SJCRH30 (cell line): ENCODE data around the gene MTX1. TPM values are rescaled to one million over a fixed set of nuclear protein-coding genes. Genes with fewer than 3 reads are reported as not detected.
"Not testable (repeated sequence)": the region's sequence is repeated elsewhere in the genome, so short reads cannot be mapped to it uniquely, and the experiment has no call there.

Experiments used
- DNase-seq, 2 experiments: peaks; one replicate each; pipeline ENCODE4 v3.0.0-alpha.2; 2015 to 2020
- H3K27ac ChIP-seq: fragments of 250-450 bp; sonication (Bioruptor Pico); 2 replicates; pipeline ENCODE4 v1.5.1; 2020; ENCODE audit warnings: mild to moderate bottlenecking, moderate library complexity
- H3K27me3 ChIP-seq: fragments of 250-450 bp; sonication (Bioruptor Pico); 2 replicates; pipeline ENCODE4 v1.5.1; 2020; ENCODE audit warnings: mild to moderate bottlenecking, moderate library complexity
- H3K36me3 ChIP-seq: fragments of 250-450 bp; sonication (Bioruptor Pico); 2 replicates; pipeline ENCODE4 v1.5.1; 2020; ENCODE audit warnings: mild to moderate bottlenecking, moderate library complexity
- H3K4me1 ChIP-seq: fragments of 250-450 bp; sonication (Bioruptor Pico); 2 replicates; pipeline ENCODE4 v1.5.1; 2020; ENCODE audit warnings: mild to moderate bottlenecking, moderate library complexity
- H3K4me3 ChIP-seq: fragments of 250-450 bp; sonication (Bioruptor Pico); 2 replicates; pipeline ENCODE4 v1.5.1; 2020; ENCODE audit warnings: mild to moderate bottlenecking, moderate library complexity
- H3K9me3 ChIP-seq: fragments of 250-450 bp; sonication (Bioruptor Pico); replicated peaks from 2 replicates; pipeline ENCODE4 v1.5.1; 2020; ENCODE audit warnings: mild to moderate bottlenecking, moderate library complexity
- total RNA-seq: library from RNA; depleted of rRNA; stranded (reverse); fragments of >200 nt; shearing (Covaris generic); gene quantifications from 2 replicates; pipeline ENCODE4 v1.2.3, GENCODE V29; 2014; rRNA removed

Gene MTX1
- total RNA-seq: 25.2 and 31.7 TPM in 2 replicates

GRCh38 chr1:155208541-155209311 lies at the start of gene MTX1:
Gene MTX1 (plus strand): TSS chr1:155208695. CDS start chr1:155208805, 110 bp downstream.
- peak; percentile 87 to 88 for DNase-seq

DNA sequence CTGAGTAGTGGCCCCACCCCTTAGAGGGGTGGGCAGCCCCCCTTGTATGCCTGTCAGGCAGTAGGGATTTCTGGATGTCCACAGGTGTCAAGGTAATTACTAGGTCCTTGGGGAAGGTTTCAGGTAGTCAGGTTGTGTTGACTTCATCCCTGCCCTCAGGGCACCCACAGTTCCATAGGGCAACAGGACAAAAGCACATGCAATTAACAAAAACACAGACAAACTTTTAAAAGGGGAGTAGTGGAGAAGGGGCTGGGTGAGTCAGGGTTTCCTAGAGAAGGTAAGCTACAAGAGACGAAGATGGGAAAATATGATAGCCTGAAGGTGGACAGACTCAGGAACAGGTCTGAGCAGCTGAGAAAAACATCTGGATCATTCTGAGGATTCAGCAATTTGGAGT lies 49.5 kb upstream of the MTX1 start:
- no peak for DNase-seq
- no peak overlapping the region for H3K4me3 ChIP-seq
- no peaks in the 10 kb centered on the region for H3K36me3 ChIP-seq
- no peaks in the 10 kb centered on the region for H3K9me3 ChIP-seq
- no peaks in the 10 kb centered on the region for H3K27me3 ChIP-seq
- H3K4me1 ChIP-seq: no peaks in the 10 kb centered on the region
- no peak overlapping the region for H3K27ac ChIP-seq

More at GRCh38 chr1:155208541-155209311, at the start of gene MTX1:
- Histone ChIP-seq H3K4me1 (no peaks in the 10 kb centered on the region; the same call in none of the 2 replicates), H3K4me3 (peak within 1 kb of the TSS; percentile 82), H3K9me3 (no peaks in the 10 kb centered on the region), H3K27me3 (no peaks in the 10 kb centered on the region), H3K36me3 (no peaks in the 10 kb centered on the region), H3K27ac (peak within 1 kb of the TSS; percentile 85)

DNA sequence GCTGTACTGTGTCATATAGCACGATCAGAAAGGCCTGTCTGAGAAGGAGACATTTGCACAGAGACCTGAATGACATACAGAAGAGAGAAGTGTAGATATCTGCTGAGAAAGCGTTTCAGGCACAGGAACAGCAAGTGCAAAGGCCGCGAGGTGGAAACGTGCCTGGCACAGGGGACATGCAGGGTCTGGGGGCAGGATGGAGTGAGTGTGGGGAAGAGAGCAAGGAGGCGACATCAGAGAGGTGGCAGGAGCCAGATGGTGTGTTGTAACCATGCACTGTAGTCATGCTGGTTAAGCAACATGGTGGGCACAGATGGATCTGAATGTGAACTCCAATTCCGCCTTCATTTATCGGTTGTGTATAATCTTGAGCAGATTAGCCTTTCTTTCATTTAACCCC lies 48.4 kb upstream of the MTX1 start:
- H3K4me3 ChIP-seq: no peak overlapping the region
- no peak for DNase-seq
- no peaks in the 10 kb centered on the region for H3K9me3 ChIP-seq
- H3K4me1 ChIP-seq: no peaks in the 10 kb centered on the region
- H3K36me3 ChIP-seq: no peaks in the 10 kb centered on the region
- no peak overlapping the region for H3K27ac ChIP-seq
- no peaks in the 10 kb centered on the region for H3K27me3 ChIP-seq

DNA sequence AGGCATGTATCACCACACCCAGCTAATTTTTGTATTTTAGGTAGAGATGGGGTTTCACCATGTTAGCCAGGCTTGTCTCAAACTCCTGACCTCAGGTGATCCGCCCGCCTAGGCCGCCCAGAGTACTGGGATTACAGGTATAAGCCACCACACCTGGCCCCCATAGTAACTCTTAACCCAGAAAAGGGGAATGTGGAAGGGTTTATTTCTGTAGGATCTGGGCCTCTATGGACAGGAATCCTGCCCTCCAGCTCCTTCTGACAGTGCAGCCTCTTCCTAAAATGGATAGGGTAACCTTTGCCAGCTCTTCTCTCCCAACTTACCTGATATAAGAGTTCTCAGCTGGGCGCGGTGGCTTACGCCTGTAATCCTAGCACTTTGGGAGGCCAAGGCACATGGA lies 45.9 kb upstream of the MTX1 start:
- not testable (repeated sequence) for H3K9me3 ChIP-seq, DNase-seq, H3K36me3 ChIP-seq

GRCh38 chr1:155163785-155164184 lies 44.7 kb upstream of the MTX1 start:
- H3K27me3 ChIP-seq, H3K9me3 ChIP-seq, H3K36me3 ChIP-seq, H3K27ac ChIP-seq, H3K4me1 ChIP-seq, DNase-seq, H3K4me3 ChIP-seq: not testable (repeated sequence)

More for the DNA sequence above, 45.9 kb upstream of the MTX1 start:
- not testable (repeated sequence) for H3K27me3 ChIP-seq, H3K27ac ChIP-seq, H3K4me1 ChIP-seq, H3K4me3 ChIP-seq

- not testable (repeated sequence) for H3K27me3 ChIP-seq, H3K4me1 ChIP-seq, H3K4me3 ChIP-seq, H3K9me3 ChIP-seq, H3K27ac ChIP-seq, DNase-seq, H3K36me3 ChIP-seq
Measured at GRCh38 chr1:155164625-155165024, 43.9 kb upstream of the MTX1 start.

DNA sequence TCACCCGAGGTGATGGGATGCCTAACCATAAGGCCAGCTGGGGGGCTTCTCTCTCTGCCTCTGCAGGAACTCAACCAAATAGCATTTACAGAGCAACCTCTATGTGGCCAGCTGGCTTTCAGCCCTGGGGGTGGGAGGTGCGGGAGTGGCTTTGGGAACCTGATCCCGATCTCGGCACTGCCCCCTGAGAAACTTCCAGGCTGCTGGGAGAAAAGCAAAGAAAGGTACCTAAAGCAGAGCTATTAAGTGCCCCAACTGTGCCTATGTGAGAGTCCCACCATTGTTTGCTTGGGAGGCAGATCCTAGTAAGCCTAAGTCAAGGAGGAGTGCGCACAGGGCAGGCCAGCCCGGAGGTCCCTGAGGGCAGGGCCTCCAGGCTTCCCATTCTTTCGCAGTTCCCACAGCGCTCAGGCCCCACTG lies 42.4 kb upstream of the MTX1 start:
- H3K27me3 ChIP-seq: no peaks in the 10 kb centered on the region
- H3K9me3 ChIP-seq: no peaks in the 10 kb centered on the region
- peaks cover 3% of the 10 kb centered on the region; the same call in 1 of the 2 replicates for H3K4me1 ChIP-seq
- no peaks in the 10 kb centered on the region for H3K36me3 ChIP-seq
- peak in 1 of 2 experiments; percentile 35 for DNase-seq
- no peak overlapping the region for H3K27ac ChIP-seq
- H3K4me3 ChIP-seq: peak overlapping the region; percentile 17; the same call in 1 of the 2 replicates

DNA sequence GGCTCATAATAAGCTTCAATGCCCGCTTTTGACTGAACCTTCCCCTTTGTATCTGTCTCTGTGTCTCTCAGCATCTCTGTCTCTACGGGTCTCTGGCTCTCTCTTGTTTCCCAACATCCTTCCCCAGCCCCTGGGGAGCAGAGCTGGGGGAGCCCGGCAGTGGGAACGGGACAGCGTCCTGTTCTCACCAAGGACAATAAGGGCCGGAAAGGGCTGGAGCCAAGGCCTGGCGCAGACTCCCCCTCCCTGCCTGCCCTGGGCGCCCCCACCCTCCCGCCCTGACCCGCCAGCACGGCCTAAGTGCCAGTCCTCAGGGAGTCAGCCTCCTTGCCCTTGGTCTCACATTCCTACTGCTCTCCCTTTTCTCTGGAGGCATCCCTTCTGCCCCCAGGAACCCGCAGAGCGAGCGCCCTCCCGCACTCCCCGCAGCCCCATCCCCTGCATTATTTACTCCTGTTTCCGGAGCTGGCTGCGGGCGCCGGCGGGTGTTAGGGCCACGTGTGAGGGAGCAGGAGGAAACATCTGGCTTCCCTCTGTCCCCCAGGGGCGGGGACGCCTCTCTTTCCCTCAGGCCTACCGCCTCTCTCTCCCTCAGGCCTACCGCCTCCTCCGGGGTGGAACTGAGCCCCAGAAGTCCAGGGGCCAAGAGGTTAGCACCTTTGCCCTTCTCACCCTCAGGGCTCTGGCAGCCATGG lies 41.9 kb upstream of the MTX1 start:
- Histone ChIP-seq H3K36me3 (no peaks in the 10 kb centered on the region), H3K4me1 (peaks cover 3% of the 10 kb centered on the region; the same call in 1 of the 2 replicates), H3K4me3 (peak overlapping the region; percentile 36), H3K9me3 (no peaks in the 10 kb centered on the region), H3K27me3 (no peaks in the 10 kb centered on the region), H3K27ac (no peak overlapping the region)
- DNase-seq: peak; percentile 36 to 59

DNA sequence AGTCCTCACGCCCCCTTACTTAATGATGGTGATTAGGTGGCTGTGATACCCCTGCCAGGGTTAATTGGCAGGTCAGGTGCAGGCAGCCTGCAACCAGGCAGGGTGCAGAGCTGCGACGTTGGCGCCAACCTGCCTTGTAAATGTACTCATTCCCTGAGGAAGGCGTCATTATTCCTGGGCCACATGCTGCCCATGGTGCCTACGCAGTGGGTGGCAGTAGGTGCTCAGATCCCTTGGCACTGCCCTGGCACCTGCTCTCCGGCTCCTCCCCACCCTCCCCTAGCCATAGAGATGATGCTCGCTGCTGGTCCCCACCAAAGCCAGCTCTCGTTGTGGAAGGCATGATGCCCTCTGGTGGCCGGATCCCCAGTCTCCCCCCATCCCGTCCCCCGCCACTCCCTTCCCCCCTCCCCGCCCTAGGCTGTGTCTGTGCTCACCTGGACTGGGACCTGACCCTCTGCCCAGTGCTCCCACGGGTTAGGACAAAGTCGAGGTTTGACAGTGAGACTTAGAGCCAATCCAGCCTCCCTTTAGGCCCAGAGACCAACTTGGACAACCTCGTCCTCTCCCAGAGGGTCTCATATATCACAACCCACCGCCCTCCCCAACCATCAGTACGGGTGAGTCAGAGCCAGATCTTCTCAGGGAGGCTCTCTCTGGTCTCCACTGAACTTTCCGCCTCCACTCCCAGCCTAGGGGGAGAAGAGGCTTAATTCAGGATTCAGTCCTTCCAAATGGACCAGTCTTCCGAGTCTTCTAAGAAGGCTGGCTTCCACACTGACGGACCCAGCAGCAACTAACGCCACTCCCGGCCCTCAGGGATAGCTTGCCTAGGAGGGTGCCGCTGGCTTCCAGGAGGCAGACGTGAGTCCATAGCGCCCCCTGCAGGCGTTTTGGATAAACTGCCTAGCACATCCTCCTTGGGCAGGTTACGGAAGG lies 41.1 kb upstream of the MTX1 start:
- Histone ChIP-seq H3K27ac (no peak overlapping the region), H3K4me3 (peak overlapping the region; percentile 36), H3K4me1 (peaks cover 8% of the 10 kb centered on the region; the same call in 1 of the 2 replicates), H3K27me3 (no peaks in the 10 kb centered on the region), H3K36me3 (no peaks in the 10 kb centered on the region), H3K9me3 (no peaks in the 10 kb centered on the region)
- DNase-seq: peak; percentile 82 to 94

- not testable (repeated sequence) for H3K36me3 ChIP-seq, H3K27ac ChIP-seq, H3K4me3 ChIP-seq
Measured at GRCh38 chr1:155168105-155168445, 40.4 kb upstream of the MTX1 start.

DNA sequence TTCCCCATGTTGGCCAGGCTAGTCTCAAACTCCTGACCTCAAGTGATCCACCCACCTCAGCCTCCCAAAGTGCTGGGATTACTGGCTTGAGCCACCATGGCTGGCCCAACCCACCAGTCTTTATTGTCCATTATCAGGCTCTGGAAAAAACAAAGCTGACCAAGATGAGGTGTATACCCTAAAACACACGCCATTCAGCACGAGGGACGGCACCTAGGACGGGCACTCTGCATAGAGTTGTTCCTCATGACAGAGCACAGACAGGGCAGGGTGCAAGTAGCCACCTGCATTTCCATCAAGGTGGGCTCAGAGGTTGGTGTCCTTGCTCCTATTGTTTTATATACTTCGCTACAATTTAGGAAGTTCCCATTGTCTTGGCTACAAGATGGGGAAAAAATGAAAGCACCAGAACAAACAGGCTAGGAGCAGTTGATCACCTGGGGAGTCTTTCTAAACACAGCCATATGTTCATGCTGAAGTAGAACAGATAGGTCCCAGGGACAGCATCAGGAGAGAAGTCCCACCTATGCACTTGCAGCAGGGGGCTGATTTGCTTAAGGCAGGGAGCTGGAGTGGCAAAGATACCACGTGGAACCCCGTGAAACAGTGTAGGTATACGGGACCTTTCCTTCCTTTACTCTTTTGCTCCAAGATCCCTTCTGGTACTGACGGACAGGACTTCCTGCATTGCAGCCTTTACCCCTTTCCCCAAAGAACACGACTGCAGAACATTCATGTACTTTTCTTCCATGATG lies 39.9 kb upstream of the MTX1 start:
- Histone ChIP-seq H3K27ac (no peak overlapping the region), H3K9me3 (no peaks in the 10 kb centered on the region), H3K4me1 (peaks cover 11% of the 10 kb centered on the region), H3K27me3 (no peaks in the 10 kb centered on the region), H3K4me3 (no peak overlapping the region), H3K36me3 (no peaks in the 10 kb centered on the region)
- no peak for DNase-seq

More at GRCh38 chr1:155168105-155168445, 40.4 kb upstream of the MTX1 start:
- not testable (repeated sequence) for H3K4me1 ChIP-seq, H3K27me3 ChIP-seq, H3K9me3 ChIP-seq, DNase-seq

DNA sequence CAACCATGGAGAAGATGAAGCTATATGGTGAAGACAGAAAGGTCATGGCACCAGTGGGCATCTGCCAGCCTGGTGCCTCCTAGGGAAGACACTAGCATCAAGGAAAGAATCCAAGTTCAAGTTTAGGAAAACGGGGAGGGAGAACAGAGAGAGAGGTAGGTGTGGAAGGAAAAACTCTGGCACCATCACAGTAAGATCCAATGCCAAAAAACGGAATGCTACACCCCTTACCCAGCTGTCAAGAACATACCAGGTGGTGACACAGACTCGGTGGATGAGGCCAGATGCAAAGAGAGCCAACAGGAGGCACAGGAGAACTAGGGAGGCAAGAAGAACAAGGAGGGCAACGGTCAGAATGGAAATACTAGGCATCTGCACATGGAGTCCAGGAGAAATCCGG lies 39.0 kb upstream of the MTX1 start:
- H3K4me3 ChIP-seq: no peak overlapping the region
- H3K36me3 ChIP-seq: no peaks in the 10 kb centered on the region
- H3K27me3 ChIP-seq: no peaks in the 10 kb centered on the region
- H3K9me3 ChIP-seq: no peaks in the 10 kb centered on the region
- no peak for DNase-seq
- H3K27ac ChIP-seq: no peak overlapping the region
- H3K4me1 ChIP-seq: peaks cover 11% of the 10 kb centered on the region

DNA sequence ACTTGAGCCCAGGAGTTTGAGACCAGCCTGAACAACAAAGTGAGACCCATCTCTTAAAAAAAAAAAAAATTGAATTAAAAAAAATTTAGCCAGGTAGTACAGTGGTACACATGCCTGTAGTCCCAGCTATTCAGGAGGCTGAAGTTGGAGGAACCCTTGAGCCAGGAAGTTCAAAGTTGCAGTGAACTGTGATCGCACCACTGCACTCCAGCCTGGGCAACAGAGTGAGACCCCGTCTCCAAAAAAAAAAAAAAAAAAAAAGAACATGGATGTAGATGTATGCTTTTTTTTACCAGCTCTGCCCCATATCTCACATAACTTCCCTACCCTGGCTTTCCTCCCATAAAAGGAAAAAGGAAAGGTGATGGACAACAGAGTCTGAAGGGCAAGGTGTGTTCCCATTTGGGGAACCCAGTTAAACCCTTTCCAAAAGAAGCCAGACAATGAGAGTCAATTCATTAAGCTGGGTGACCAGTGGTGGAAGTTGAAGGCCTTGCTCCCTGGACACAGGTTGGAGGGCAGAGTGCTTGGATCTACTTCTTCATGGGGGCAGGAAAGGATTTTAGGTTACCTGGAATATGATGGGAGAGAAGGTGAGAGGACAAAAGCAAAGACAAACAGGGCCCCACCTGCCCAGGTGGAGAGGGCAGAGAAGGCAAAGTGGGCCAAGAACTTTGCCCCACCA lies 38.3 kb upstream of the MTX1 start:
- H3K27me3 ChIP-seq: no peaks in the 10 kb centered on the region
- no peaks in the 10 kb centered on the region for H3K36me3 ChIP-seq
- no peak overlapping the region for H3K27ac ChIP-seq
- H3K4me3 ChIP-seq: no peak overlapping the region
- no peak for DNase-seq
- no peaks in the 10 kb centered on the region for H3K9me3 ChIP-seq
- peaks cover 11% of the 10 kb centered on the region for H3K4me1 ChIP-seq

GRCh38 chr1:155170806-155171205 lies 37.7 kb upstream of the MTX1 start:
- Histone ChIP-seq H3K27ac (no peak overlapping the region), H3K9me3 (no peaks in the 10 kb centered on the region), H3K4me1 (peaks cover 11% of the 10 kb centered on the region), H3K36me3 (no peaks in the 10 kb centered on the region), H3K4me3 (no peak overlapping the region), H3K27me3 (no peaks in the 10 kb centered on the region)
- DNase-seq: no peak
